Karpas-422 (cell line): ENCODE measurements around the gene HOMEZ. TPM values are rescaled to one million over a fixed set of nuclear protein-coding genes. Genes with fewer than 3 reads are reported as not detected.
"Not testable (repeated sequence)": the region's sequence is repeated elsewhere in the genome, so short reads cannot be mapped to it uniquely, and the experiment has no call there.

Experiments used
- DNase-seq: peaks from one replicate; pipeline ENCODE4 v3.0.0-alpha.2; 2015
- H2AFZ ChIP-seq: fragments of 200-600 bp; sonication (generic); 2 replicates; pipeline ENCODE4 v1.6.1; 2014; ENCODE audit warnings: antibody characterized with exemption, low read length, mixed read lengths
- H3K27ac ChIP-seq: fragments of 200-600 bp; sonication (generic); 2 replicates; pipeline ENCODE4 v1.5.1; 2014; ENCODE audit warnings: mild to moderate bottlenecking, low read length, moderate library complexity
- H3K27me3 ChIP-seq: fragments of 200-600 bp; sonication (generic); 2 replicates; pipeline ENCODE4 v1.6.1; 2014; ENCODE audit warnings: low read length, mixed read lengths
- H3K36me3 ChIP-seq: fragments of 200-600 bp; sonication (generic); 2 replicates; pipeline ENCODE4 v1.6.1; 2014; ENCODE audit warnings: low read length, mixed read lengths; ENCODE audit not compliant: insufficient read depth
- H3K4me1 ChIP-seq: fragments of 200-600 bp; sonication (generic); 2 replicates; pipeline ENCODE4 v1.6.1; 2014; ENCODE audit warnings: mild to moderate bottlenecking, low read length, mixed read lengths
- H3K4me2 ChIP-seq: fragments of 200-600 bp; sonication (generic); 2 replicates; pipeline ENCODE4 v1.6.1; 2014; ENCODE audit warnings: low read length, low read depth, mild to moderate bottlenecking; ENCODE audit not compliant: poor library complexity, severe bottlenecking
- H3K4me3 ChIP-seq: fragments of 200-600 bp; sonication (generic); 2 replicates; pipeline ENCODE4 v1.5.1; 2014; ENCODE audit warnings: mild to moderate bottlenecking, antibody characterized with exemption, low read length, mixed read lengths
- H3K79me2 ChIP-seq: fragments of 200-600 bp; sonication (generic); 2 replicates; pipeline ENCODE4 v1.6.1; 2014; ENCODE audit warnings: mild to moderate bottlenecking, low read length, mixed read lengths
- H3K9ac ChIP-seq: fragments of 200-600 bp; sonication (generic); 2 replicates; pipeline ENCODE4 v1.6.0; 2014; ENCODE audit warnings: low read length
- H3K9me2 ChIP-seq: fragments of 200-600 bp; sonication (generic), shearing (Covaris generic); replicated peaks from 2 replicates; pipeline ENCODE4 v1.6.0; 2014; ENCODE audit warnings: mild to moderate bottlenecking, low read length, moderate library complexity; ENCODE audit not compliant: insufficient read depth
- H3K9me3 ChIP-seq: fragments of 300-700, 200-600 bp; sonication (generic); 2 replicates; pipeline ENCODE4 v1.6.1; 2014; ENCODE audit warnings: low read length, mixed read lengths
- H4K20me1 ChIP-seq: fragments of 200-600 bp; sonication (generic); 2 replicates; pipeline ENCODE4 v1.6.1; 2014; ENCODE audit warnings: mild to moderate bottlenecking, antibody characterized with exemption, low read length, low read depth; ENCODE audit not compliant: insufficient read depth
- total RNA-seq: library from RNA; depleted of rRNA; stranded (reverse); fragments of >200 nt; shearing (Covaris generic); gene quantifications from 2 replicates; pipeline ENCODE4 v1.2.3, GENCODE V29; 2014; ENCODE audit warnings: low replicate concordance

The HOMEZ gene
- total RNA-seq, 1 experiment from 2014 or later = 12.7 TPM

GRCh38 chr14:23275412-23275811, 10.5 kb downstream of the HOMEZ start:
- no peak overlapping the region for H2AFZ ChIP-seq
- no peaks in the 10 kb centered on the region for H3K36me3 ChIP-seq
- no peak overlapping the region for H3K4me2 ChIP-seq
- no peak overlapping the region for H3K9ac ChIP-seq
- no peaks in the 10 kb centered on the region for H3K4me1 ChIP-seq
- H3K9me2 ChIP-seq = no peaks in the 10 kb centered on the region
- no peak for DNase-seq
- H3K79me2 ChIP-seq = no peaks in the 10 kb centered on the region
- H3K27me3 ChIP-seq = no peaks in the 10 kb centered on the region
- no peak overlapping the region for H3K27ac ChIP-seq
- no peak overlapping the region for H3K4me3 ChIP-seq
- no peaks in the 10 kb centered on the region for H3K9me3 ChIP-seq
- H4K20me1 ChIP-seq = no peaks in the 10 kb centered on the region

DNA sequence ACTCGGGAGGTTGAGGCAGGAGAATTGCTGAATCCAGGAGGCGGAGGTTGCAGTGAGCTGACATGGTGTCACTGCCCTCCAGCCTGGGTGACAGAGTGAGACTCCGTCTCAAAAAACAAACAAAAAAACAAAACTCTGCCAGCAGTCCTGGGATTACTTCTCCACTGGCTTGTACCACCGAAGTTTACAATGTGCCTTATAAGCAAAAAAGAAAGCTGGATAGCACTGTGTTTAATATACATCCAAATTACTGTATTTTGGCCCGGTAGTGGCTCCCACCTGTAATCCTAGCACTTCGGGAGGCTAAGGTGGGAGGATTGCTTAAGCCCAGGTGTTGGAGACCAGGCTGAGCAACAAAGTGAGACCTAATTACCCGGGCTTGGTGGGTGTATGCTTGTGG, 16.7 kb downstream of the HOMEZ start:
- no peak for DNase-seq

GRCh38 chr14:23260849-23261248, 25.1 kb downstream of the HOMEZ start:
- not testable (repeated sequence) for H3K9me3 ChIP-seq, DNase-seq, H3K27me3 ChIP-seq, H3K4me1 ChIP-seq, H3K9ac ChIP-seq, H3K36me3 ChIP-seq, H2AFZ ChIP-seq, H3K4me2 ChIP-seq, H3K9me2 ChIP-seq, H4K20me1 ChIP-seq, H3K4me3 ChIP-seq, H3K27ac ChIP-seq, H3K79me2 ChIP-seq

More for the DNA sequence above, 16.7 kb downstream of the HOMEZ start:
- no peak overlapping the region for H3K27ac ChIP-seq
- H4K20me1 ChIP-seq = no peaks in the 10 kb centered on the region
- no peak overlapping the region for H2AFZ ChIP-seq
- H3K4me3 ChIP-seq = no peak overlapping the region
- H3K36me3 ChIP-seq = no peaks in the 10 kb centered on the region
- H3K4me1 ChIP-seq = no peaks in the 10 kb centered on the region
- H3K9me2 ChIP-seq = no peaks in the 10 kb centered on the region
- H3K9me3 ChIP-seq = no peaks in the 10 kb centered on the region
- H3K27me3 ChIP-seq = no peaks in the 10 kb centered on the region
- no peak overlapping the region for H3K4me2 ChIP-seq
- H3K9ac ChIP-seq = no peak overlapping the region
- H3K79me2 ChIP-seq = no peaks in the 10 kb centered on the region

- Histone ChIP-seq H3K79me2 (no peaks in the 10 kb centered on the region), H3K36me3 (no peaks in the 10 kb centered on the region), H3K27ac (no peak overlapping the region), H3K9me3 (no peaks in the 10 kb centered on the region), H4K20me1 (no peaks in the 10 kb centered on the region), H3K9ac (no peak overlapping the region), H3K4me3 (no peak overlapping the region), H2AFZ (no peak overlapping the region), H3K9me2 (no peaks in the 10 kb centered on the region), H3K4me2 (no peak overlapping the region), H3K4me1 (no peaks in the 10 kb centered on the region), H3K27me3 (no peaks in the 10 kb centered on the region)
- no peak for DNase-seq
Observed at GRCh38 chr14:23259426-23259825, 26.5 kb downstream of the HOMEZ start.

GRCh38 chr14:23258256-23258655, 27.7 kb downstream of the HOMEZ start:
- Histone ChIP-seq H3K4me3 (no peak overlapping the region), H3K27me3 (no peaks in the 10 kb centered on the region), H2AFZ (no peak overlapping the region), H3K36me3 (no peaks in the 10 kb centered on the region), H3K9ac (no peak overlapping the region), H3K27ac (no peak overlapping the region), H3K79me2 (no peaks in the 10 kb centered on the region), H3K9me2 (no peaks in the 10 kb centered on the region), H3K4me2 (no peak overlapping the region), H3K4me1 (no peaks in the 10 kb centered on the region), H3K9me3 (no peaks in the 10 kb centered on the region), H4K20me1 (no peaks in the 10 kb centered on the region)
- no peak for DNase-seq

- H3K4me3 ChIP-seq = no peak overlapping the region
- no peaks in the 10 kb centered on the region for H4K20me1 ChIP-seq
- H3K36me3 ChIP-seq = no peaks in the 10 kb centered on the region
- H3K9ac ChIP-seq = no peak overlapping the region
- no peaks in the 10 kb centered on the region for H3K9me3 ChIP-seq
- H2AFZ ChIP-seq = no peak overlapping the region
- no peaks in the 10 kb centered on the region for H3K9me2 ChIP-seq
- H3K79me2 ChIP-seq = no peaks in the 10 kb centered on the region
- H3K4me1 ChIP-seq = no peaks in the 10 kb centered on the region
- no peaks in the 10 kb centered on the region for H3K27me3 ChIP-seq
- no peak overlapping the region for H3K4me2 ChIP-seq
- H3K27ac ChIP-seq = no peak overlapping the region
- no peak for DNase-seq
Observed at GRCh38 chr14:23252420-23253333, 33.3 kb downstream of the HOMEZ start.

DNA sequence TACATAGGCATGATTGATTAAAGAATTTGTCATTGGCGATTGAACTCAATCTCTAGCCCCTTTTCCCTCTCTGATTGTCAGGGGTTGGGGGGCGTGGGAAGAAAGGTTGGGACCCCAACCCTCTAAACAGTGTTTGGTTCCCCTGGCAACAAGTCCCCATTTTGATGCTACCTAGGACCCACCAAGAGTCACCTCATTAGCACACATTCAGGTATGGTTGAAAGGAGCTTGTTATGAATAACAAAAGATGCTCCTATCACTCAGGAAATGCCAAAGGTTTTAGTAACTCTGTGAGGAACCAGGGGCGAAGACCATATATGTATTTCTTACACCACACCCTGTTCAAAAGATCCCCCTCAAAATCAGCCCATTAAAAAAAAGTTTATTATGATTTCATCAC, 33.9 kb downstream of the HOMEZ start:
- H3K4me3 ChIP-seq = no peak overlapping the region
- no peaks in the 10 kb centered on the region for H3K27me3 ChIP-seq
- H3K4me2 ChIP-seq = no peak overlapping the region
- no peaks in the 10 kb centered on the region for H3K36me3 ChIP-seq
- no peaks in the 10 kb centered on the region for H3K79me2 ChIP-seq
- no peak overlapping the region for H3K9ac ChIP-seq
- H4K20me1 ChIP-seq = no peaks in the 10 kb centered on the region
- no peak overlapping the region for H3K27ac ChIP-seq
- DNase-seq = no peak
- no peaks in the 10 kb centered on the region for H3K9me3 ChIP-seq
- no peak overlapping the region for H2AFZ ChIP-seq
- no peaks in the 10 kb centered on the region for H3K9me2 ChIP-seq
- H3K4me1 ChIP-seq = no peaks in the 10 kb centered on the region

- no peak for DNase-seq
- Histone ChIP-seq H2AFZ (no peak overlapping the region), H3K27me3 (no peaks in the 10 kb centered on the region), H3K4me3 (no peak overlapping the region), H3K4me2 (no peak overlapping the region), H3K9ac (no peak overlapping the region), H3K27ac (no peak overlapping the region), H3K4me1 (no peaks in the 10 kb centered on the region), H3K79me2 (no peaks in the 10 kb centered on the region), H3K9me2 (no peaks in the 10 kb centered on the region), H3K36me3 (no peaks in the 10 kb centered on the region), H3K9me3 (no peaks in the 10 kb centered on the region), H4K20me1 (no peaks in the 10 kb centered on the region)
Observed at GRCh38 chr14:23249824-23250223, 36.1 kb downstream of the HOMEZ start.
